ENCODE data around the gene TP63.

Gene TP63

GRCh38 chr3:189674249-189674913 lies 43.2 kb downstream of the TP63 start:
- Histone ChIP-seq H3K4me1 (ENCODE audit: control insufficient read depth, insufficient read depth, low read length) (no peaks in the 10 kb centered on the region), H3K27ac (ENCODE audit: insufficient read depth, low read depth, low read length, poor library complexity, severe bottlenecking) (no peak overlapping the region), H3K27me3 (ENCODE audit: control insufficient read depth, insufficient read depth, low read length, poor library complexity, severe bottlenecking) (no peaks in the 10 kb centered on the region), H3K4me3 (ENCODE audit: insufficient read depth, low read depth, low read length) (no peak overlapping the region), H3K9me3 (ENCODE audit: control insufficient read depth, low read length) (no peaks in the 10 kb centered on the region), H3K36me3 (ENCODE audit: control insufficient read depth, insufficient read depth, low read length) (no peaks in the 10 kb centered on the region)
- WGBS, 2 experiments: 95% methylated on average over 5 to 6 of the region's 6 CpGs

GRCh38 chr3:189677667-189678066 lies 46.5 kb downstream of the TP63 start:
- WGBS, 2 experiments: 86 to 93% methylated on average over 4 of the region's 4 CpGs
- Histone ChIP-seq H3K4me3 (ENCODE audit: insufficient read depth, low read depth, low read length) (no peak overlapping the region), H3K36me3 (ENCODE audit: control insufficient read depth, insufficient read depth, low read length) (no peaks in the 10 kb centered on the region), H3K27ac (ENCODE audit: insufficient read depth, low read depth, low read length, poor library complexity, severe bottlenecking) (no peak overlapping the region), H3K9me3 (ENCODE audit: control insufficient read depth, low read length) (no peaks in the 10 kb centered on the region), H3K27me3 (ENCODE audit: control insufficient read depth, insufficient read depth, low read length, poor library complexity, severe bottlenecking) (no peaks in the 10 kb centered on the region), H3K4me1 (ENCODE audit: control insufficient read depth, insufficient read depth, low read length) (no peaks in the 10 kb centered on the region)

GRCh38 chr3:189680723-189681122 lies 49.5 kb downstream of the TP63 start:
- H3K36me3 ChIP-seq (ENCODE audit: control insufficient read depth, insufficient read depth, low read length): no peaks in the 10 kb centered on the region
- H3K4me3 ChIP-seq (ENCODE audit: insufficient read depth, low read depth, low read length): no peak overlapping the region
- no peaks in the 10 kb centered on the region for H3K27me3 ChIP-seq (ENCODE audit: control insufficient read depth, insufficient read depth, low read length, poor library complexity, severe bottlenecking)
- H3K9me3 ChIP-seq (ENCODE audit: control insufficient read depth, low read length): no peaks in the 10 kb centered on the region
- no peaks in the 10 kb centered on the region for H3K4me1 ChIP-seq (ENCODE audit: control insufficient read depth, insufficient read depth, low read length)
- no peak overlapping the region for H3K27ac ChIP-seq (ENCODE audit: insufficient read depth, low read depth, low read length, poor library complexity, severe bottlenecking)

- Histone ChIP-seq H3K27me3 (ENCODE audit: control insufficient read depth, insufficient read depth, low read length, poor library complexity, severe bottlenecking) (no peaks in the 10 kb centered on the region), H3K36me3 (ENCODE audit: control insufficient read depth, insufficient read depth, low read length) (no peaks in the 10 kb centered on the region), H3K27ac (ENCODE audit: insufficient read depth, low read depth, low read length, poor library complexity, severe bottlenecking) (no peak overlapping the region), H3K4me3 (ENCODE audit: insufficient read depth, low read depth, low read length) (no peak overlapping the region), H3K9me3 (ENCODE audit: control insufficient read depth, low read length) (no peaks in the 10 kb centered on the region), H3K4me1 (ENCODE audit: control insufficient read depth, insufficient read depth, low read length) (no peaks in the 10 kb centered on the region)
- WGBS, 2 experiments: 83 to 90% methylated on average over 2 of the region's 3 CpGs
Measured at GRCh38 chr3:189683546-189684255, 52.5 kb downstream of the TP63 start.

GRCh38 chr3:189684317-189684716 lies 53.1 kb downstream of the TP63 start:
- no peaks in the 10 kb centered on the region for H3K9me3 ChIP-seq (ENCODE audit: control insufficient read depth, low read length)
- no peaks in the 10 kb centered on the region for H3K4me1 ChIP-seq (ENCODE audit: control insufficient read depth, insufficient read depth, low read length)
- no peaks in the 10 kb centered on the region for H3K27me3 ChIP-seq (ENCODE audit: control insufficient read depth, insufficient read depth, low read length, poor library complexity, severe bottlenecking)
- 95 to 96% methylated on average over 2 of the region's 2 CpGs for WGBS, 2 experiments
- H3K36me3 ChIP-seq (ENCODE audit: control insufficient read depth, insufficient read depth, low read length): no peaks in the 10 kb centered on the region
- H3K4me3 ChIP-seq (ENCODE audit: insufficient read depth, low read depth, low read length): no peak overlapping the region
- H3K27ac ChIP-seq (ENCODE audit: insufficient read depth, low read depth, low read length, poor library complexity, severe bottlenecking): no peak overlapping the region

GRCh38 chr3:189685291-189685690 lies 54.1 kb downstream of the TP63 start:
- Histone ChIP-seq H3K36me3 (ENCODE audit: control insufficient read depth, insufficient read depth, low read length) (no peaks in the 10 kb centered on the region), H3K4me1 (ENCODE audit: control insufficient read depth, insufficient read depth, low read length) (no peaks in the 10 kb centered on the region), H3K27ac (ENCODE audit: insufficient read depth, low read depth, low read length, poor library complexity, severe bottlenecking) (no peak overlapping the region), H3K9me3 (ENCODE audit: control insufficient read depth, low read length) (no peaks in the 10 kb centered on the region), H3K4me3 (ENCODE audit: insufficient read depth, low read depth, low read length) (no peak overlapping the region), H3K27me3 (ENCODE audit: control insufficient read depth, insufficient read depth, low read length, poor library complexity, severe bottlenecking) (no peaks in the 10 kb centered on the region)
- 63 to 64% methylated on average over 1 of the region's 1 CpG for WGBS, 2 experiments

- H3K27ac ChIP-seq (ENCODE audit: insufficient read depth, low read depth, low read length, poor library complexity, severe bottlenecking): no peak overlapping the region
- H3K36me3 ChIP-seq (ENCODE audit: control insufficient read depth, insufficient read depth, low read length): no peaks in the 10 kb centered on the region
- no peak overlapping the region for H3K4me3 ChIP-seq (ENCODE audit: insufficient read depth, low read depth, low read length)
- no peaks in the 10 kb centered on the region for H3K4me1 ChIP-seq (ENCODE audit: control insufficient read depth, insufficient read depth, low read length)
- H3K9me3 ChIP-seq (ENCODE audit: control insufficient read depth, low read length): no peaks in the 10 kb centered on the region
- 86 to 100% methylated on average over 2 of the region's 2 CpGs for WGBS, 2 experiments
- H3K27me3 ChIP-seq (ENCODE audit: control insufficient read depth, insufficient read depth, low read length, poor library complexity, severe bottlenecking): no peaks in the 10 kb centered on the region
Measured at GRCh38 chr3:189685860-189686259, 54.7 kb downstream of the TP63 start.

- no peak overlapping the region for H3K4me3 ChIP-seq (ENCODE audit: insufficient read depth, low read depth, low read length)
- H3K36me3 ChIP-seq (ENCODE audit: control insufficient read depth, insufficient read depth, low read length): no peaks in the 10 kb centered on the region
- H3K27ac ChIP-seq (ENCODE audit: insufficient read depth, low read depth, low read length, poor library complexity, severe bottlenecking): no peak overlapping the region
- no peaks in the 10 kb centered on the region for H3K27me3 ChIP-seq (ENCODE audit: control insufficient read depth, insufficient read depth, low read length, poor library complexity, severe bottlenecking)
- H3K4me1 ChIP-seq (ENCODE audit: control insufficient read depth, insufficient read depth, low read length): no peaks in the 10 kb centered on the region
- no peaks in the 10 kb centered on the region for H3K9me3 ChIP-seq (ENCODE audit: control insufficient read depth, low read length)
- WGBS, 2 experiments: 81 to 89% methylated on average over 3 of the region's 4 CpGs
Measured at GRCh38 chr3:189687475-189687874, 56.3 kb downstream of the TP63 start.

- Histone ChIP-seq H3K27ac (ENCODE audit: insufficient read depth, low read depth, low read length, poor library complexity, severe bottlenecking) (no peak overlapping the region), H3K36me3 (ENCODE audit: control insufficient read depth, insufficient read depth, low read length) (no peaks in the 10 kb centered on the region), H3K27me3 (ENCODE audit: control insufficient read depth, insufficient read depth, low read length, poor library complexity, severe bottlenecking) (no peaks in the 10 kb centered on the region), H3K4me3 (ENCODE audit: insufficient read depth, low read depth, low read length) (no peak overlapping the region), H3K4me1 (ENCODE audit: control insufficient read depth, insufficient read depth, low read length) (no peaks in the 10 kb centered on the region), H3K9me3 (ENCODE audit: control insufficient read depth, low read length) (no peaks in the 10 kb centered on the region)
- WGBS, 2 experiments: 92 to 100% methylated on average over 1 of the region's 1 CpG
Measured at GRCh38 chr3:189688262-189688661, 57.1 kb downstream of the TP63 start.

GRCh38 chr3:189689625-189690024 lies 58.4 kb downstream of the TP63 start:
- Histone ChIP-seq H3K27ac (ENCODE audit: insufficient read depth, low read depth, low read length, poor library complexity, severe bottlenecking) (no peak overlapping the region), H3K4me3 (ENCODE audit: insufficient read depth, low read depth, low read length) (no peak overlapping the region), H3K4me1 (ENCODE audit: control insufficient read depth, insufficient read depth, low read length) (no peaks in the 10 kb centered on the region), H3K27me3 (ENCODE audit: control insufficient read depth, insufficient read depth, low read length, poor library complexity, severe bottlenecking) (no peaks in the 10 kb centered on the region), H3K9me3 (ENCODE audit: control insufficient read depth, low read length) (no peaks in the 10 kb centered on the region), H3K36me3 (ENCODE audit: control insufficient read depth, insufficient read depth, low read length) (no peaks in the 10 kb centered on the region)

All from ectodermal cell (in vitro differentiated cells).